Bronchial epithelial cell (primary cell): Measurements from ENCODE around the gene CTNNA2. TPM values are rescaled to one million over a fixed set of nuclear protein-coding genes. Genes with fewer than 3 reads are reported as not detected.

ENCODE experiments used
- DNase-seq: peaks from one replicate; pipeline ENCODE4 v3.0.0-alpha.2; 2010; ENCODE audit warnings: low read depth
- FAIRE-seq: peaks from 2 replicates; lab custom pipeline; 2011; peaks lifted over from hg19 to GRCh38; lab: Jason Lieb, UNC
- H3K27me3 ChIP-seq: 2 replicates; pipeline ENCODE4 v1.5.1; 2011; ENCODE audit warnings: low read length; ENCODE audit not compliant: control insufficient read depth, insufficient read depth
- H3K36me3 ChIP-seq: 2 replicates; pipeline ENCODE4 v1.5.1; 2011; ENCODE audit warnings: low read length; ENCODE audit not compliant: control insufficient read depth, insufficient read depth
- H3K4me3 ChIP-seq: 2 replicates; pipeline ENCODE4 v1.5.1; 2011; ENCODE audit warnings: mild to moderate bottlenecking, low read depth, low read length, control low read depth
- total RNA-seq: library from RNA; depleted of rRNA; stranded (reverse); fragments of >200 nt; gene quantifications from 2 replicates; pipeline ENCODE4 v1.2.1, GENCODE V29; 2014
- TF ChIP-seq, protein P1 (sequence below): IDR thresholded peaks from 2 replicates; pipeline ENCODE4 v1.5.1; 2011; ENCODE audit warnings: mild to moderate bottlenecking, moderate library complexity, low read length, control low read depth, inconsistent platforms; ENCODE audit not compliant: insufficient read depth, severe bottlenecking

CTNNA2 gene
- total RNA-seq, 1 donor from 2014 or later = not detected

- no peak for FAIRE-seq
- no peak overlapping the region for H3K4me3 ChIP-seq
- TF ChIP-seq, protein P1, sequence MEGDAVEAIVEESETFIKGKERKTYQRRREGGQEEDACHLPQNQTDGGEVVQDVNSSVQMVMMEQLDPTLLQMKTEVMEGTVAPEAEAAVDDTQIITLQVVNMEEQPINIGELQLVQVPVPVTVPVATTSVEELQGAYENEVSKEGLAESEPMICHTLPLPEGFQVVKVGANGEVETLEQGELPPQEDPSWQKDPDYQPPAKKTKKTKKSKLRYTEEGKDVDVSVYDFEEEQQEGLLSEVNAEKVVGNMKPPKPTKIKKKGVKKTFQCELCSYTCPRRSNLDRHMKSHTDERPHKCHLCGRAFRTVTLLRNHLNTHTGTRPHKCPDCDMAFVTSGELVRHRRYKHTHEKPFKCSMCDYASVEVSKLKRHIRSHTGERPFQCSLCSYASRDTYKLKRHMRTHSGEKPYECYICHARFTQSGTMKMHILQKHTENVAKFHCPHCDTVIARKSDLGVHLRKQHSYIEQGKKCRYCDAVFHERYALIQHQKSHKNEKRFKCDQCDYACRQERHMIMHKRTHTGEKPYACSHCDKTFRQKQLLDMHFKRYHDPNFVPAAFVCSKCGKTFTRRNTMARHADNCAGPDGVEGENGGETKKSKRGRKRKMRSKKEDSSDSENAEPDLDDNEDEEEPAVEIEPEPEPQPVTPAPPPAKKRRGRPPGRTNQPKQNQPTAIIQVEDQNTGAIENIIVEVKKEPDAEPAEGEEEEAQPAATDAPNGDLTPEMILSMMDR = no peak
Observed at GRCh38 chr2:79822136-79822535, 309.3 kb downstream of the CTNNA2 start.

DNA sequence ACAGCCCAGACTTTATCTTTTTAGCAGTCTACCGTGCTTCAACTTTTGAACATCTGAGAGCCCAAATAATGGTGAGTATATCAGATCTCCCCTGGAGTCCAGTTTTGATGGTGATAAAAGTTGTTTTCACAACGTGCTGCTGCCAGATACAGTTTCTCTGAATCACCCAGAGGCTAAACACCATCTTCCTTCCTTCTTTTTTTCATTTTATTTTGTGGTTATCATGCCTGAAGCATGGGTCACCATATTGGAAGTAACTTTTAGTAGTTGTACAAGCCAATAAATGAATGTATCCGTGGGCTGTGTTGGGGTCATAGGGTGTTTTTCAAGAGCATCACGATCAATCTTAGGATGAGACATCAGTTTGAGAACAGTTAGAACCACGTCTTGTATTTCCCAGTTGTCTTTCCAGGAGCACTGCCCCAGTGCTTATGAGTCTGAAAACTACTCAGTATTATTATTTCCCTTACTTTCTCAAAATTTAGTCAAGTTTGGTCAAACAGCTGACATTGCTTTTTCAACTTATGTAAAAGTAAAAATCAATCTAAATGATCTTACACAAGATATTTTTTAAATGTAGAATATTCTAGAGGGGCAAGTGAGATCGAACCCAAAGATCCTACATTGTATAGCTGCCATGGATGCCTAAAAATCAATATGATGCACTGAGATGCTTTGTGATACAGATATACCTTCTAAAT is 311.4 kb downstream of the CTNNA2 start:
- no peak for FAIRE-seq
- Histone ChIP-seq H3K4me3 (no peak overlapping the region), H3K27me3 (no peaks in the 10 kb centered on the region), H3K36me3 (no peaks in the 10 kb centered on the region)
- TF ChIP-seq, protein P1 = no peak
- DNase-seq = no peak

More at GRCh38 chr2:79822136-79822535, 309.3 kb downstream of the CTNNA2 start:
- H3K36me3 ChIP-seq = no peaks in the 10 kb centered on the region
- H3K27me3 ChIP-seq = no peaks in the 10 kb centered on the region
- DNase-seq = no peak

DNA sequence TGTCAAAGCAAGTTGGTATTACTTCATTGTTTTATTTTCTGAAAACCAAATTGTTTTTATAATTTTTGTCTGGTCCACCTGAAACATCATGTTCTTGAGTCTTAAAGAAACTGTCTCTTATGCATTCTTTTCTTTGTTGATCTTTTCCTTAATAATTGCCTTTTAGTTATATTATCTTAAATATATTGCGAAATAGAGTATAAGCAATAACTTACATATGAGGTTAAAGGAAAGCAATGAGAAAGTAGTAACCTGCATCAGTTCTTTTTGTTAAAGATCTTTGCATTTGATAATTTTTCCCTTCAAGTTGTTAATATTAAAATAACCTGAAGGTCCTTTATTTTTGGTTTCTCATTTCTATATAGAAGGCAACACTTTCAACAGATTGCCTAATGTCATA is 315.0 kb downstream of the CTNNA2 start:
- TF ChIP-seq, protein P1 = no peak
- Histone ChIP-seq H3K4me3 (no peak overlapping the region), H3K36me3 (no peaks in the 10 kb centered on the region), H3K27me3 (no peaks in the 10 kb centered on the region)
- no peak for FAIRE-seq
- DNase-seq = no peak

DNA sequence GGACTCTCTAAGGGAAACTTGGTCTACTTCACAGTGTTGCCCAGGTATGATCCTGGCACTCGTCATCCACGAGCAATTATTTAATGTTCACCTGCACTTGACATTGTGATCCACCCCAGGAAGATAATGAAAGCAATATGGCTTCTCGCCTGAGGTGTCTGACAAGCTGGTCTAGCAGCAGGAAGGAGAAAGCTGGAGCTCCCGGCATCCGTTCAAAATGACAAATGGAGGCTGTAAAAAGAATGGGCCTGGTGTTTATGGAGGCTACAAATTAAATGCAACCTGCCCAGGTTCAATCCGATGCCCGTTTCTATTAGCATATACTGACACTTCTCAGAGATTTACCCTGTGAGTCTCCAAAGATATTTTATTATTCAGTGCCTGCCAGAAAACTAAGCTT is 317.6 kb downstream of the CTNNA2 start:
- no peak for FAIRE-seq
- Histone ChIP-seq H3K4me3 (no peak overlapping the region), H3K27me3 (no peaks in the 10 kb centered on the region), H3K36me3 (no peaks in the 10 kb centered on the region)
- no peak for DNase-seq
- TF ChIP-seq, protein P1 = no peak

- DNase-seq = no peak
- FAIRE-seq = no peak
- no peaks in the 10 kb centered on the region for H3K36me3 ChIP-seq
- TF ChIP-seq, protein P1 = no peak
- H3K4me3 ChIP-seq = no peak overlapping the region
- H3K27me3 ChIP-seq = no peaks in the 10 kb centered on the region
Observed at GRCh38 chr2:79831961-79832360, 319.1 kb downstream of the CTNNA2 start.
